ENCODE measurements around the gene DET1.

DNA sequence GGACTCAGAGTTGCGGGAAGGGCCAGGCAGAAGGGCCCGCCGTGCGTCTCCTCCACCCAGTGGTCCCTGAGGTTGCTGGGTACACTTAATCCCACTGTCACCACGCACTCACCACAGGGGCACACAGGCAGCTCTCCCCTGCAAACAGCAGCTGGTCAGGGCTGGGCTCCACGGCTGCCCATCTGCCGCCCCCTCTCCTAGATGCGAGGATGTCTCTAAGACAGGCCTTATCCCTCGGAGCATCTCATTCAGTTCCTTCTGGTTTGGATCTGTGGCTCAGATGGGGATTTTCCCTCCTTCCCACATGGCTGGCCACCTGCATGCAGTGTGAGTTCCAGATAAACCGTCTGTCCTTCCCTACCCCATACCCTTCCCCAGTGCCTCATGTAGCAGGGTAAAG, 52.6 kb downstream of the DET1 start:
- TF ChIP-seq, protein P1, sequence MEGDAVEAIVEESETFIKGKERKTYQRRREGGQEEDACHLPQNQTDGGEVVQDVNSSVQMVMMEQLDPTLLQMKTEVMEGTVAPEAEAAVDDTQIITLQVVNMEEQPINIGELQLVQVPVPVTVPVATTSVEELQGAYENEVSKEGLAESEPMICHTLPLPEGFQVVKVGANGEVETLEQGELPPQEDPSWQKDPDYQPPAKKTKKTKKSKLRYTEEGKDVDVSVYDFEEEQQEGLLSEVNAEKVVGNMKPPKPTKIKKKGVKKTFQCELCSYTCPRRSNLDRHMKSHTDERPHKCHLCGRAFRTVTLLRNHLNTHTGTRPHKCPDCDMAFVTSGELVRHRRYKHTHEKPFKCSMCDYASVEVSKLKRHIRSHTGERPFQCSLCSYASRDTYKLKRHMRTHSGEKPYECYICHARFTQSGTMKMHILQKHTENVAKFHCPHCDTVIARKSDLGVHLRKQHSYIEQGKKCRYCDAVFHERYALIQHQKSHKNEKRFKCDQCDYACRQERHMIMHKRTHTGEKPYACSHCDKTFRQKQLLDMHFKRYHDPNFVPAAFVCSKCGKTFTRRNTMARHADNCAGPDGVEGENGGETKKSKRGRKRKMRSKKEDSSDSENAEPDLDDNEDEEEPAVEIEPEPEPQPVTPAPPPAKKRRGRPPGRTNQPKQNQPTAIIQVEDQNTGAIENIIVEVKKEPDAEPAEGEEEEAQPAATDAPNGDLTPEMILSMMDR (conservative IDR thresholded peaks at IDR 0.05; ENCODE audit: low read length), result no peak
- no peak for TF ChIP-seq EZH2phosphoT487 (IDR thresholded peaks at IDR 0.05; ENCODE audit: borderline replicate concordance)
